ENCODE data around the gene OVCA2.

OVCA2 gene

GRCh38 chr17:2082003-2082781 is 40.4 kb downstream of the OVCA2 start:
- Histone ChIP-seq H3K27me3 (ENCODE audit: insufficient read depth, low read length) (no peaks in the 10 kb centered on the region), H3K36me3 (ENCODE audit: insufficient read depth, low read length) (peaks cover 15% of the 10 kb centered on the region; the same call in 1 of the 2 replicates), H3F3A (ENCODE audit: insufficient read depth, low read length) (no peaks in the 10 kb centered on the region), H2AFZ (ENCODE audit: low read length) (no peak overlapping the region), H3K4me2 (ENCODE audit: low read length) (no peak overlapping the region), H3K9me3 (ENCODE audit: low read length) (no peaks in the 10 kb centered on the region), H3K9ac (ENCODE audit: low read length) (no peak overlapping the region), H3K79me2 (ENCODE audit: insufficient read depth, low read length) (no peaks in the 10 kb centered on the region), H4K20me1 (ENCODE audit: insufficient read depth, low read length) (no peaks in the 10 kb centered on the region), H3K9me2 (ENCODE audit: low read depth, low read length) (no peaks in the 10 kb centered on the region), H3K4me1 (ENCODE audit: insufficient read depth, low read length, severe bottlenecking) (peaks cover 10% of the 10 kb centered on the region), H3K27ac (ENCODE audit: low read depth, low read length, poor library complexity, severe bottlenecking) (no peak overlapping the region), H3K4me3 (ENCODE audit: low read depth, low read length, poor library complexity, severe bottlenecking) (no peak overlapping the region)
- TF ChIP-seq CTCF (IDR thresholded peaks at IDR 0.05; ENCODE audit: low read length) (no peak), EZH2 (IDR thresholded peaks at IDR 0.05; ENCODE audit: borderline replicate concordance, low read length) (no peak)

- Histone ChIP-seq H3K9ac (ENCODE audit: low read length) (no peak overlapping the region; the same call in 1 of the 2 replicates), H3K4me1 (ENCODE audit: insufficient read depth, low read length, severe bottlenecking) (peaks cover 25% of the 10 kb centered on the region), H2AFZ (ENCODE audit: low read length) (no peak overlapping the region), H4K20me1 (ENCODE audit: insufficient read depth, low read length) (no peaks in the 10 kb centered on the region), H3K36me3 (ENCODE audit: insufficient read depth, low read length) (peaks cover 13% of the 10 kb centered on the region; the same call in 1 of the 2 replicates), H3F3A (ENCODE audit: insufficient read depth, low read length) (no peaks in the 10 kb centered on the region), H3K27me3 (ENCODE audit: insufficient read depth, low read length) (no peaks in the 10 kb centered on the region), H3K27ac (ENCODE audit: low read depth, low read length, poor library complexity, severe bottlenecking) (no peak overlapping the region), H3K4me2 (ENCODE audit: low read length) (no peak overlapping the region), H3K4me3 (ENCODE audit: low read depth, low read length, poor library complexity, severe bottlenecking) (no peak overlapping the region), H3K79me2 (ENCODE audit: insufficient read depth, low read length) (no peaks in the 10 kb centered on the region), H3K9me2 (ENCODE audit: low read depth, low read length) (no peaks in the 10 kb centered on the region), H3K9me3 (ENCODE audit: low read length) (no peaks in the 10 kb centered on the region)
- no peak for TF ChIP-seq EZH2 (IDR thresholded peaks at IDR 0.05; ENCODE audit: borderline replicate concordance, low read length)
- TF ChIP-seq CTCF (IDR thresholded peaks at IDR 0.05; ENCODE audit: low read length) = no peak
These were observed 41.8 kb downstream of the OVCA2 start for GRCh38 chr17:2083613-2084035.

DNA sequence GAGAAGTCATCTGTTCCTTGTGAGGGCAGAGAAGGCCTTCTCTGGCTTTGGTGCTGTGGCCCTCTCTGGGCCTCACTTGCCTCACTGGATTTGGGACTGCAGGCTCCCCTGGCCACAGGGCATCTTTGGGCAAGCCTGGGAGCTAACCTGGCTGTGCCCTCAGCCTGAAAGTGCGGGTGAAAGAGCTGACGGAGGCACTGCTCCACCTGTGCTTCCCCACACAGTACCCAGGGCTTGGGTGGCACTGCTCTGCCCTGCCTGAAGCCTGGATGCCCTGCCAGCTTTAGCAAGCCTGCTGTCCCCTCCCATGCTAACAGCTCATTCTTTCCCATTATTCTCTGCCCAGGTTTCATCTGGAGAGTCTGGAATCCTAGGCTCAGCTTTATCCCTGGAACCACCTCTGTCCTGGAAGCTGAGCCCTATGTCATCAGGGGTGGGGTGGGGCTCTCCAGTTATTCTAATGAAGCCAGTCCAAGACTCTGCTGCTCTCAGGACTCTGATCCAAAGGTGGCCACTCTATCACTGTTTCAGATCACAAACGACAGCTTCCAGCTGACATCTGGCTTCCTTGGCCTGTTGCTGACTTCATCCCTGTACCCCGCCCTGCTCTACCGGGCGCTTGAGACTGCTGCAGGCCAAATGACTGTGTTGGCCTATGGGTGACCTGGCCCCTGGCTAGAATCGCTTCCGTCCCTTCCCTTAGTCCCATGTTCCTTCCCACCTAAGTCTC is 42.4 kb downstream of the OVCA2 start:
- Histone ChIP-seq H4K20me1 (ENCODE audit: insufficient read depth, low read length) (no peaks in the 10 kb centered on the region), H3K4me2 (ENCODE audit: low read length) (no peak overlapping the region), H3K9me3 (ENCODE audit: low read length) (no peaks in the 10 kb centered on the region), H3K27me3 (ENCODE audit: insufficient read depth, low read length) (no peaks in the 10 kb centered on the region), H3K4me3 (ENCODE audit: low read depth, low read length, poor library complexity, severe bottlenecking) (no peak overlapping the region), H3K9ac (ENCODE audit: low read length) (no peak overlapping the region), H3K4me1 (ENCODE audit: insufficient read depth, low read length, severe bottlenecking) (peaks cover 30% of the 10 kb centered on the region), H3K27ac (ENCODE audit: low read depth, low read length, poor library complexity, severe bottlenecking) (no peak overlapping the region), H3F3A (ENCODE audit: insufficient read depth, low read length) (no peaks in the 10 kb centered on the region), H3K36me3 (ENCODE audit: insufficient read depth, low read length) (peaks cover 11% of the 10 kb centered on the region; the same call in 1 of the 2 replicates), H3K79me2 (ENCODE audit: insufficient read depth, low read length) (no peaks in the 10 kb centered on the region), H2AFZ (ENCODE audit: low read length) (no peak overlapping the region), H3K9me2 (ENCODE audit: low read depth, low read length) (no peaks in the 10 kb centered on the region)
- TF ChIP-seq CTCF (IDR thresholded peaks at IDR 0.05; ENCODE audit: low read length) (no peak), EZH2 (IDR thresholded peaks at IDR 0.05; ENCODE audit: borderline replicate concordance, low read length) (no peak)

All from OCI-LY1 (cell line).